Liver (tissue), 9 donors: ENCODE results near the gene OSBP2. TPM values are rescaled to one million over a fixed set of nuclear protein-coding genes. Genes with fewer than 3 reads are reported as not detected.

ENCODE experiments used
- DNase-seq: peaks from one replicate; pipeline ENCODE4 v3.0.0-alpha.2; 2017; ENCODE audit warnings: low spot score
- H3K27ac ChIP-seq, 2 donors: one replicate each; pipeline ENCODE4 v1.7.0; 2013; ENCODE audit warnings: inconsistent platforms in 2 of 2, low read length in 2 of 2, control low read depth in 1 of 2, low read depth in 1 of 2, mild to moderate bottlenecking in 1 of 2
- H3K27me3 ChIP-seq, 4 donors: one replicate each; pipeline versions ENCODE4 v1.6.1 to v1.7.0; 2013; ENCODE audit warnings: low read length in 3 of 4, inconsistent platforms in 1 of 4, mild to moderate bottlenecking in 1 of 4, moderate library complexity in 1 of 4; ENCODE audit not compliant: control insufficient read depth in 4 of 4, insufficient read depth in 4 of 4
- H3K36me3 ChIP-seq, 4 donors: one replicate each; pipeline versions ENCODE4 v1.6.1 to v1.7.0; 2013; ENCODE audit warnings: low read length in 3 of 4, mild to moderate bottlenecking in 3 of 4, low read depth in 1 of 4, moderate library complexity in 1 of 4; ENCODE audit not compliant: control insufficient read depth in 4 of 4, insufficient read depth in 3 of 4
- H3K4me1 ChIP-seq, 4 donors: one replicate each; pipeline versions ENCODE4 v1.6.1 to v1.7.0; 2013; ENCODE audit warnings: low read length in 3 of 4, mild to moderate bottlenecking in 3 of 4, moderate library complexity in 1 of 4; ENCODE audit not compliant: control insufficient read depth in 4 of 4, insufficient read depth in 4 of 4
- H3K4me3 ChIP-seq, 3 donors: one replicate each; pipeline versions ENCODE4 v1.6.1 to v1.7.0; 2013; ENCODE audit warnings: low read length in 3 of 3, control low read depth in 1 of 3, low read depth in 1 of 3, mild to moderate bottlenecking in 1 of 3
- H3K9ac ChIP-seq, 2 donors: one replicate each; pipeline ENCODE4 v1.7.0; 2013; ENCODE audit warnings: low read length in 2 of 2, mild to moderate bottlenecking in 2 of 2, moderate library complexity in 2 of 2, control low read depth in 1 of 2, low read depth in 1 of 2
- H3K9me3 ChIP-seq, 4 donors: one replicate each; pipeline versions ENCODE4 v1.6.1 to v1.7.0; 2013; ENCODE audit warnings: low read length in 3 of 4; ENCODE audit not compliant: control insufficient read depth in 4 of 4
- CTCF ChIP-seq: fragments of 150-350 bp; IDR thresholded peaks from 2 replicates; pipeline ENCODE4 v1.5.1; 2017; ENCODE audit warnings: improper control_type of control experiment, low read depth, low read length; ENCODE audit not compliant: missing input control
- FOXA2 ChIP-seq: IDR thresholded peaks from 2 replicates; pipeline ENCODE4 v1.6.1; 2016; ENCODE audit warnings: antibody characterized with exemption
- GABPA ChIP-seq, 2 donors: IDR thresholded peaks in 1 of 2; conservative IDR thresholded peaks in 1 of 2; 2 replicates each; pipeline ENCODE4 v1.6.1; 2016; ENCODE audit warnings: antibody characterized with exemption in 2 of 2, mild to moderate bottlenecking in 1 of 2, moderate library complexity in 1 of 2
- HNF4G ChIP-seq: IDR thresholded peaks from 2 replicates; pipeline ENCODE4 v1.6.1; 2016; ENCODE audit warnings: antibody characterized with exemption
- JUND ChIP-seq, 2 donors: IDR thresholded peaks; 2 replicates each; pipeline ENCODE4 v1.6.1; 2016; ENCODE audit warnings: antibody characterized with exemption in 2 of 2
- NR2F2 ChIP-seq: IDR thresholded peaks from 2 replicates; pipeline ENCODE4 v1.6.1; 2016; ENCODE audit warnings: antibody characterized with exemption
- RAD21 ChIP-seq, 2 donors: IDR thresholded peaks; 2 replicates each; pipeline ENCODE4 v1.6.1; 2016; ENCODE audit warnings: antibody characterized with exemption in 2 of 2, mild to moderate bottlenecking in 2 of 2
- RXRA ChIP-seq, 2 donors: IDR thresholded peaks; 2 replicates each; pipeline ENCODE4 v1.6.1; 2017 to 2018; ENCODE audit warnings: antibody characterized with exemption in 2 of 2, mild to moderate bottlenecking in 1 of 2
- SP1 ChIP-seq: IDR thresholded peaks from 2 replicates; pipeline ENCODE4 v1.6.1; 2018; ENCODE audit warnings: antibody characterized with exemption, mild to moderate bottlenecking
- TAF1 ChIP-seq: conservative IDR thresholded peaks from 2 replicates; pipeline ENCODE4 v1.6.1; 2016; ENCODE audit warnings: antibody characterized with exemption, mild to moderate bottlenecking
- YY1 ChIP-seq: IDR thresholded peaks from 2 replicates; pipeline ENCODE4 v1.6.1; 2016; ENCODE audit warnings: antibody characterized with exemption, mild to moderate bottlenecking
- WGBS: extraction: QIAGEN DNeasy Blood & Tissue Kit; methylation state at CpG from one replicate; pipeline ENCODE4 v1.1.7; 2013; 5-methylcytosine and 5-hydroxymethylcytosine counted together
- polyA plus RNA-seq, 2 donors: library from polyadenylated mRNA; stranded (reverse) in 1 of 2; unstranded in 1 of 2; fragments of 200-250 nt in 1 of 2; fragments of >200 nt in 1 of 2; fragmentation: Nextera tagmentation in 1 of 2; extraction: Ambion mirVana in 1 of 2; gene quantifications; one replicate each; pipeline versions ENCODE4 v1.2.1 to v1.2.3, GENCODE V29; 2013 to 2015
- total RNA-seq, 2 donors: library from RNA; depleted of rRNA; stranded (reverse); fragments of >200 nt; gene quantifications; one replicate each; pipeline ENCODE4 v1.2.3, GENCODE V29; 2014
- TF ChIP-seq, protein P1 (sequence below): IDR thresholded peaks from 2 replicates; pipeline ENCODE4 v1.6.1; 2016; ENCODE audit warnings: antibody characterized with exemption
- TF ChIP-seq, protein P2 (sequence below): IDR thresholded peaks from 2 replicates; pipeline ENCODE4 v1.6.1; 2016; ENCODE audit warnings: antibody characterized with exemption, mild to moderate bottlenecking
- TF ChIP-seq, protein P3 (sequence below): IDR thresholded peaks from 2 replicates; pipeline ENCODE4 v1.6.1; 2016; ENCODE audit warnings: antibody characterized with exemption
- donor health status: healthy.
- donor health status: healthy.
- donor health status: healthy.
- donor health status: healthy.
- donor health status: healthy.

Gene OSBP2
- total and polyA plus RNA-seq, 4 donors, result 0.43 to 192 (median 0.86) TPM

GRCh38 chr22:30718938-30719337, 24.3 kb downstream of the OSBP2 start:
- Histone ChIP-seq H3K4me3 (no peak overlapping the region), H3K4me1 (no peaks in the 10 kb centered on the region), H3K9ac (no peak overlapping the region), H3K9me3 (no peaks in the 10 kb centered on the region), H3K27me3 (no peaks in the 10 kb centered on the region), H3K36me3 (no peaks in the 10 kb centered on the region), H3K27ac (no peak overlapping the region)
- no peak for DNase-seq
- 95% methylated on average over 4 of the region's 4 CpGs for WGBS
- TF ChIP-seq RXRA (IDR thresholded peaks at IDR 0.05), result no peak
- no peak for TF ChIP-seq GABPA (IDR thresholded peaks at IDR 0.05 in 1 of 2, conservative IDR thresholded peaks at IDR 0.05 in 1 of 2)
- no peak for TF ChIP-seq HNF4G
- TF ChIP-seq TAF1, result no peak

DNA sequence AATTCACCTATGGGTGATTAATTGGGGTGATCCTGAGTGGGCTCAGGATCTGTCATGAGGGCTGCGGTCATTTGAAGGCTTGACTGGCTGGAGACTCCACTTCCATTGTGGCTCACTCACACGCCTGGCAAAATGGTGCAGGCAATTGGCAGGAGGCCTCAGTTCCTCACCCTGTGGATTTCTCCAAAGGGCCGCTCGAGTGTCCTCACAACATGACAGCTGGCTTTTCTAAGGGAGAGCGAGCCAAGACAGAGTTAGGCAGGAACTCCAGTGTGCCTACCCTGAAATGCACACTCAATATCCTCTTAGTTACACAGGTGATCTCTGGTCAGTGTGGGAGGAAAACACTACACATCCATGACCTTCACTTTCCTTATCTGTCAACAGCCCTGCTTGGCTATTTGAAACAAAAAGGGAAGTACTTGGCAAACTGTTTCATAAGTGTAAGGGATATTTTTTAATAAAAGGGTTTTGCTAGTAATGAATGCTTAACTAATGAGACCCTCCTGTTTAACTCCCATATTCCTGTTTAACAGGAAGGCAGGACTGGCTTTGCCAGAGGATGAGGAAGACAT, 25.7 kb downstream of the OSBP2 start:
- H3K4me3 ChIP-seq, result no peak overlapping the region
- H3K27me3 ChIP-seq, result no peaks in the 10 kb centered on the region
- no peak for DNase-seq
- H3K4me1 ChIP-seq, result no peaks in the 10 kb centered on the region
- WGBS, result 88% methylated on average over 5 of the region's 5 CpGs
- no peak overlapping the region for H3K27ac ChIP-seq
- TF ChIP-seq CTCF (no peak), TAF1 (no peak), JUND (IDR thresholded peaks at IDR 0.05) (no peak), YY1 (no peak), SP1 (no peak), NR2F2 (no peak), RAD21 (IDR thresholded peaks at IDR 0.05) (no peak), HNF4G (no peak), FOXA2 (no peak), GABPA (IDR thresholded peaks at IDR 0.05 in 1 of 2, conservative IDR thresholded peaks at IDR 0.05 in 1 of 2) (no peak)
- TF ChIP-seq, protein P1, sequence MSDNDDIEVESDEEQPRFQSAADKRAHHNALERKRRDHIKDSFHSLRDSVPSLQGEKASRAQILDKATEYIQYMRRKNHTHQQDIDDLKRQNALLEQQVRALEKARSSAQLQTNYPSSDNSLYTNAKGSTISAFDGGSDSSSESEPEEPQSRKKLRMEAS, result no peak
- TF ChIP-seq, protein P2, sequence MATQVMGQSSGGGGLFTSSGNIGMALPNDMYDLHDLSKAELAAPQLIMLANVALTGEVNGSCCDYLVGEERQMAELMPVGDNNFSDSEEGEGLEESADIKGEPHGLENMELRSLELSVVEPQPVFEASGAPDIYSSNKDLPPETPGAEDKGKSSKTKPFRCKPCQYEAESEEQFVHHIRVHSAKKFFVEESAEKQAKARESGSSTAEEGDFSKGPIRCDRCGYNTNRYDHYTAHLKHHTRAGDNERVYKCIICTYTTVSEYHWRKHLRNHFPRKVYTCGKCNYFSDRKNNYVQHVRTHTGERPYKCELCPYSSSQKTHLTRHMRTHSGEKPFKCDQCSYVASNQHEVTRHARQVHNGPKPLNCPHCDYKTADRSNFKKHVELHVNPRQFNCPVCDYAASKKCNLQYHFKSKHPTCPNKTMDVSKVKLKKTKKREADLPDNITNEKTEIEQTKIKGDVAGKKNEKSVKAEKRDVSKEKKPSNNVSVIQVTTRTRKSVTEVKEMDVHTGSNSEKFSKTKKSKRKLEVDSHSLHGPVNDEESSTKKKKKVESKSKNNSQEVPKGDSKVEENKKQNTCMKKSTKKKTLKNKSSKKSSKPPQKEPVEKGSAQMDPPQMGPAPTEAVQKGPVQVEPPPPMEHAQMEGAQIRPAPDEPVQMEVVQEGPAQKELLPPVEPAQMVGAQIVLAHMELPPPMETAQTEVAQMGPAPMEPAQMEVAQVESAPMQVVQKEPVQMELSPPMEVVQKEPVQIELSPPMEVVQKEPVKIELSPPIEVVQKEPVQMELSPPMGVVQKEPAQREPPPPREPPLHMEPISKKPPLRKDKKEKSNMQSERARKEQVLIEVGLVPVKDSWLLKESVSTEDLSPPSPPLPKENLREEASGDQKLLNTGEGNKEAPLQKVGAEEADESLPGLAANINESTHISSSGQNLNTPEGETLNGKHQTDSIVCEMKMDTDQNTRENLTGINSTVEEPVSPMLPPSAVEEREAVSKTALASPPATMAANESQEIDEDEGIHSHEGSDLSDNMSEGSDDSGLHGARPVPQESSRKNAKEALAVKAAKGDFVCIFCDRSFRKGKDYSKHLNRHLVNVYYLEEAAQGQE, result no peak
- TF ChIP-seq, protein P3, sequence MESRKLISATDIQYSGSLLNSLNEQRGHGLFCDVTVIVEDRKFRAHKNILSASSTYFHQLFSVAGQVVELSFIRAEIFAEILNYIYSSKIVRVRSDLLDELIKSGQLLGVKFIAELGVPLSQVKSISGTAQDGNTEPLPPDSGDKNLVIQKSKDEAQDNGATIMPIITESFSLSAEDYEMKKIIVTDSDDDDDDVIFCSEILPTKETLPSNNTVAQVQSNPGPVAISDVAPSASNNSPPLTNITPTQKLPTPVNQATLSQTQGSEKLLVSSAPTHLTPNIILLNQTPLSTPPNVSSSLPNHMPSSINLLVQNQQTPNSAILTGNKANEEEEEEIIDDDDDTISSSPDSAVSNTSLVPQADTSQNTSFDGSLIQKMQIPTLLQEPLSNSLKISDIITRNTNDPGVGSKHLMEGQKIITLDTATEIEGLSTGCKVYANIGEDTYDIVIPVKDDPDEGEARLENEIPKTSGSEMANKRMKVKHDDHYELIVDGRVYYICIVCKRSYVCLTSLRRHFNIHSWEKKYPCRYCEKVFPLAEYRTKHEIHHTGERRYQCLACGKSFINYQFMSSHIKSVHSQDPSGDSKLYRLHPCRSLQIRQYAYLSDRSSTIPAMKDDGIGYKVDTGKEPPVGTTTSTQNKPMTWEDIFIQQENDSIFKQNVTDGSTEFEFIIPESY, result no peak
- no peaks in the 10 kb centered on the region for H3K9me3 ChIP-seq
- H3K9ac ChIP-seq, result no peak overlapping the region
- H3K36me3 ChIP-seq, result no peaks in the 10 kb centered on the region
